GM18909 (cell line): Measurements from ENCODE around the gene CRADD.
"Not testable (repeated sequence)": the region's sequence is repeated elsewhere in the genome, so short reads cannot be mapped to it uniquely, and the experiment has no call there.

ENCODE experiments used
- ATAC-seq: cut with Tn5 transposase; IDR thresholded peaks from one replicate; pipeline ENCODE4 v1.9.1; 2021; ENCODE audit warnings: mild to moderate bottlenecking; ENCODE audit not compliant: unreplicated experiment, poor library complexity

The CRADD gene

DNA sequence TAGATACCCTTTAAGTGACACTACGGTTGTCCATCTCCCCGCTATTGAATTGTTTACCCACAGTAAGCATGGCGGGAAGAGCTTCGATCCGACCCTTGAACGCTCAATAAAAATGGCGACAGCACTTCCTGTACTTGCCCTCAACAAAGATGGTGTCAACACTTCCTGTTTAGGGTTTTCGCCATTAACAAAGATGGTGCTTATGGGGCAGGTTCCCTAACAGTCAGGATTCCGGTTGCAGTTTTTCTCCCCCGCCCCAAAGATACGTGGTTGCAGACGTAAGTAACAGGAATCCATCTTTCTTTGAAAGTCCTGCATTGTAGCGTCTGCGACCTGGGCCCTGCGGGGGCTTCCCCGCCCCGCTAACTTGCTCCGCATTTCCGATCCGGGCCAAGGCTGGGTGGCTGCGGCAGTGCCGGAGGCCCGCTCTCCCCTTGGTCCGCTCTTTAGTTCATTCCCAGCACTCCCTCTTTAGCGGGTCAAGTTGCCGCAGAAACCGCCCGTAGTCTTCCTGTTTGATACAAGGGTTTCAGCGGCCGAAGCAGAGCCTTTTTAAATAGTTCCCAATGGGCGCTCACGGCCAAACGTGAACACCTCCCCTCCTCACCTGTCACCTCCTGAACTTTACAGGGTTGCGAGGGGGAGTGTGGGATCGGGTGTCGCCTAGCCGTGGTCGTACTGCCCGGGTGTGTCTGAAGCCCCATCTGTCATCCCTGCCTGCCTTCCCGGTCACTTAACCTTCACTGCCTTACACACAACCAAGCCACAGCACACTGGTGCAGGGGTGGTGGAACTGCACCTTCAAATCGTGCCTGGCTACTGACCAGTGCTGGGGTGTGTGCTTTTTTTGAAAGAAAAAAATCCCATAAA lies at the start of gene CRADD:
TSS of gene CRADD (plus strand) at position 181 of the 870 bp plus-strand sequence.
- peak; percentile 94 for ATAC-seq

DNA sequence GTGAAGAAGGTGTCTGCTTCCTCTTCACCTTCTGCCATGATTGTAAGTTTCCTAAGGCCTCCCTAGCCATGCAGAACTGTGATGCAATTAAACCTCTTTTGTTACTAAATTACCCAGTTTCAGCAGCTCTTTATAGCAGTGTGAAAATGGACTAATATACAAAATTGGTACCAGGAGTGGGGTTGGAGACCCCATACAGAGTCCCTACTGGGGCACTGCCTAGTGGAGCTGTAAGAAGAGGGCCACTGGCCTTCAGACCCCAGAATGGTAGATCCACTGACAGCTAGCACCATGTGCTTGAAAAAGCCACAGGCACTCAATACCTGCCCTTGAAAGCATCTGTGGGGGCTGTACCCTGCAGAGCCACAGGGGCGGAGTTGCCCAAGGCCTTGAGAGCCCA lies 44.8 kb upstream of the CRADD start:
- no peak for ATAC-seq

DNA sequence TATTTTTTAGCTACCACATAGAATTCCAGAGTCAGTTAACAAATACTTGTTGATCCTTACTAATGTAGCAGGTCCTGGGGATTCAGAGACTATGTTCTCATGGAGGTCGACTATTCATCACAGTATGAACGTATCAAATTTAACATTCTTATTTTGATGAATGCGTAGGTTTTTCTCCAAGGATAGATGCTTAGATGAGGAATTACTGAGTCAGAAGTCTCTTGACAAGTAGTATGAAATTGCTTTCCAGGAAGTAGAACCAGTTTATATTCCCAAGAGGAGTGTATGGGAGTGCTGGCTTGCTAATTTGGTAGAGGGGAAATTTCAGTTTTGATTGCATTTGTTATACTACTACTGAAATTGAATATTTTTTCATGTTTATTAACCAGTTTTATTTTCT lies 42.8 kb upstream of the CRADD start:
- ATAC-seq = no peak

DNA sequence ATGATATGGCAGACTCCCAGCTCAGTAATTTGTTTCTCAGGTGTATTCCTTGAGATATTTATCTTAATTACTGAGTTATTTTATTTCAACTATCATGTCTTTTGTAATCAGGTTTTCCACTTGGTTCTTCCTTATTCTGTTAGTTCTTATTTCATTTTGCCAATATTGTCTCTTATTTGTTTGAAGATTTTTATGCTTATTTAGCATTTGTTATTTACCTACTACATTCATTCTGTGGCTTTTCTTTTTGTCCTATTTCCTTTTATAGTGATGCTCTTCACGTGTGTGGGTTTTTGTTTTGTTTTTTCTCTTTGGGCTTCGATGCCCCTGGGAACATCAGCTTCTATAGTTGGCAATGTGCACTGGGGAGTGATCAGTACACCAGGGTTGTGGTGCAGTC lies 40.5 kb upstream of the CRADD start:
- no peak for ATAC-seq

DNA sequence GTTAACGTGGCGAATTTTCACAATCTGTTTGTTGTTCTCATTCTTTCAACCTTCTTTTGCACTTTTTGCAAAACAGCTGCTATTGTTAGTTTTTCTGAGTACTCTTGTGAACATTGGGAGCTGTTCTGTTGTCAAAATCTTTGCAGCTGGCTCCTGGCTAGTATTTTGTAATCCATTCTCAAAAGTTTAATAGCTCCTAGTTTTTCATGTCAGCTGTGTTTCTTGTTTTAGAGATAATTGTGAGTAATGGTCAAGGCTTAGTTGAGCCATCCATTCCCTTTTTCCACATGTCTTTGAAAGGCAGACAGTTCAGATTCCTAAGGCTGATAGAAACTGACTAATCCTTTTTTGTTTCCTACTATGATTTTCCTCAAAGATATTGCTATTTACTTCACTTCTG lies 39.1 kb upstream of the CRADD start:
- no peak for ATAC-seq

DNA sequence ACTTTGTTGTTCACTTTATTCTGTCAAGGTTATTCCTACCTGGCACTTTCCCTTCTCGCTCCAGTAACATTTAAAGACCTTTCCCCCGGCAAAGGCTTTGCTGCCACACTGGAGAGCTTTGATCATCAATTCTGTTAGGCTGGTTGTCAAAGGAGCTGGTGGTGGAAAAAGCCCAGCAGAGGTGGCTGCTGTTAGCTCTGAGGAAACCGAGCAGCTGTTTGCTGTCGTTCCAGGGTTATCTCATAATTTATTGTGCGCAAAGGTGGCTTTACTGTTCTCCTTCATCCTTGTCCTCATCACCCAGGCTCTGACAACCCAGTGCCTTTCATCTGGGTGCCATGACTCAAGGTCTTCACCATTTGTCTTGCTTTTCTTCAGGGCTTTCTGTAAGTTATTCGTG lies 38.2 kb upstream of the CRADD start:
- ATAC-seq = no peak

DNA sequence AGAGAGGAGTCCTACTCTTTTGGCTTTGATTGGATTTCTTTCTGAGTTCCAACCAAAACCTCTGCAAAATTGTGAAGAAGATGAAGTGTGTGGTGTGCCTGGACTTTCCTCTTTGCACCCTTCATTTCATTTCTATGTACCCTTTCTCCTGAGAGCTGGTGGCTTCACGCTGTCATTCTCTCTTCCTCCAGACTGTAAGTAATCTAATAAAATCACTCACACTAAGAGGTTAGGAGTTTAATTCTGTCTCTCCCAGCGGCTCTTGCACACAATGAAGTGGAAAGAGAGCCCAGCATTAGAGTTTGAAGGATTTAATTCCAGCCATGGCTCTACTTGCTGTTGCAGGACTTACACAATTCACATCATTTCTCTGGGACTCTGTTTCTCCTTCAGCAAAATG lies 37.8 kb upstream of the CRADD start:
- ATAC-seq = no peak

DNA sequence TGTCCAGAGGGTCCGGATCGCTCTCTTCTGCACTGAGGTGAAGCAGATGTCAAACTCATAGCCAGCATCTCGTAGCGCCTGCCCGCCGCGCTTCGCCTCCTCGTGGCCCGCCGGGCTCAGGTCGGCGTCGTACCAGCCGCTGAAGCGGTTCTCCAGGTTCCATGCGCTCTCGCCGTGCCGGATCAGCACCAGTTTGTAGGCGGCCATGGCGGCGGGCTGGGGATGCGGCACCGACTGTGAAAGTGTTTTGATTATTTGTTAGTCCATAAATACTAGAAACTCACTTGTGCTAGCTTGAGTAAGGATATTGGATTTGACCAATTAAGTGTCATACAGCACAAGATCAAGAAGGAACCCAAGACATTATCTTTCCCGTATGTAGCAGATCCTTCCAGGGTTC lies 35.8 kb upstream of the CRADD start:
- ATAC-seq = not testable (repeated sequence)

DNA sequence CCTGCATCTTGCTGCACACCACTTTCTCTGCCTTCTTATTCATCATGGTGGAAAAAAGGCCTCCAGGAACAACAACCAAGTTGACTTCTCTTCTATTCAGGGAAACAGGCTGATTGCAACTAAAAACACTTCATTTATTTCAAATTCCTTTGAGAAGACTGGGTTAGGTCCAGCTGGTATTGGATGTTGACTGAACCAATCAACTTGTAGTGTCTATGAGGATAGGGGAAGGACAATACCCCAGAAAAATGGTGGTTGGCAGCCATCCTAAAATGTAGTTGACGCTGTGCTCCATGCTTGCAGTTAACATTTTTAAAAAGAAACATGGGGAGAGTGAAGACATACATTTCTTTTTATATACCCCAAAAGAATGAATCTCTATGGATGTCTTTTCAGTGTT lies 34.4 kb upstream of the CRADD start:
- no peak for ATAC-seq

DNA sequence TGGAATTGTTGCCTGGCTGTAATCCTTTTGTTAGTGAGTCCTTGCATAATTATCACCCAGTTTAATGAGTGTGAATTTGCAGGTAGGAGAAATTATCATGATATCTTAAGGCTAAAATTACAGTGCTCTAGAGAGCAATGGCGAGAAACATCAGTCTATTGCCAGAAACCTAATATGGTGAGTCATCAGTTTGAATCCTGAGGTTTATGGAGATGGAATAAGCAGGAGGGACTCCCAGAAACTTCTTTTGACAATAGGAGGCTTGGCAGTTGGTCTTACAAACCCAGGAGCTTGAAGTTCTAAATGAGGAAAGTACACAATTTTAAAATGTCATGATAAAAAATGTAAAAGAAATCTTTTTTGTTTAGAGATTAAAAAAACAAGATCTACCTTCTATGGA lies 31.5 kb upstream of the CRADD start:
- no peak for ATAC-seq

DNA sequence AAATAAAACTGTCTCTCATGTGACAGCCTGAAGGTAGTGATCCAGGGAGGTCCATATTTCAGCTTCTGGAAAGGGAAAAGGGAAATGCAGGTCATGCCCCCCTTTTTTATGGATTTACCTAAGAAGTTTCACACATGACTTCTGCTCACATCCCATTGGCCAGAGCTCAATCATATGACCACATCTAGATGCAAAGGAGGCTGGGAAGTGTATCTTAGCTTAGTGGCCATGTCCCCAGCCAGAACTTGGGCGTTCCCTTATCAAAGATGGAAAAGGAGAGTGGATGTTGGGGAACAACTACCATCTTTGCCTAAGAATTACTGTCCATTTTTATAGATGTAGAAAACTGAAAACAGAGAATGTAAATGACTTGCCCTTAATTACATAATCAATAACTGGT lies 26.5 kb upstream of the CRADD start:
- no peak for ATAC-seq

DNA sequence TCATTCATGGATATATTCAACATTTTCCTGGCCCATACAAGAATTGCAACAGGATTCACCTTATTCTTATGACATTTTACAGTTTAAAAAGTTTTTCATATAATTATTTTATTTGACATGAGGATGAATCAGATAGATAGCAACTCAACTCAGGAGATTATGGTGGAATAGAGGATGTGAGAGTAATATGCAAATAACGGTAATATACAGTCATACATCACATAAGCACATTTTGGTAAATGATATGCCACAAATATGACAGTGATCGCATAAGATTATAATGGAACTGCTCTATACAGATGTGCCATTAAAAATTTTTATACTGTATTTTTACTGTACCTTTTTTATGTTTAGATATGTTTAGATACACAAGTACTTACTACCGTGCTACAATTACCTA lies 24.1 kb upstream of the CRADD start:
- peak; percentile 60 for ATAC-seq

DNA sequence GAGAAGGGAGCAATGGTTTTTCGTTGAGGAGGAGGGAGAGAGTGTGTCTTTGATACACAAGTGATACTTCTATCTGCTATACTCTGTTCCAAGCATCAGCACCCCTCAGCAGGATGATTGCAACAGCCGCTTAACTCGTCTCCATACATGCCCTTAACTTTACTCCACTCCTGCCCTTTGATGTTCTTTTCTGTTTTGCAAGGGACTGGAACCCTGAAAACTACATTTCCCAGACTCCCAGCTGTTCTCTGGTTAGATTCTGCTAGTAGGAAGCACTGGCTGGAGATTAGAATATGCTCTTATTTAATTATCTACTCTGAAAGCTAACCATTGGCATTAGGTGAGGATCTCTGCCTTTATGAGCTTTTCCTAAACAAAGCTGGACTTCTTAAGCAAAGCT lies 23.5 kb upstream of the CRADD start:
- no peak for ATAC-seq

DNA sequence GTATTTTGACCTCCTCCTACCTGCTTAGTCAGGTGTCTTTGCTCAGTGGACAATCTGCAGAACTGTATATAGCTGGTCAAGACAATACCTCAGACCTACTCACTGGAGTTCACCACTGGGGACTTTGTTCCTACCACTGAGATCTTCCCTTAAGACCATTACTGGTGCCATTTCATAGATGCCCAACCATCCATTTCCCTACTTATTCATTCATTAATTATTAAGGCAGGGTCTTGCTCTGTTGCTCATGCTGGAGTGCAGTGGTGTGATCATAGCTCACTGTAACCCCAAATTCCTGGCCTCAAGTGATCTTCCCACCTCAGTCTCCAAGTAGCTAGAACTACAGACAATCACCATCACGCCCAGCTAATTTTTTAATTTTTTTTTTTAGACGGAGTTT lies 22.8 kb upstream of the CRADD start:
- ATAC-seq = no peak

DNA sequence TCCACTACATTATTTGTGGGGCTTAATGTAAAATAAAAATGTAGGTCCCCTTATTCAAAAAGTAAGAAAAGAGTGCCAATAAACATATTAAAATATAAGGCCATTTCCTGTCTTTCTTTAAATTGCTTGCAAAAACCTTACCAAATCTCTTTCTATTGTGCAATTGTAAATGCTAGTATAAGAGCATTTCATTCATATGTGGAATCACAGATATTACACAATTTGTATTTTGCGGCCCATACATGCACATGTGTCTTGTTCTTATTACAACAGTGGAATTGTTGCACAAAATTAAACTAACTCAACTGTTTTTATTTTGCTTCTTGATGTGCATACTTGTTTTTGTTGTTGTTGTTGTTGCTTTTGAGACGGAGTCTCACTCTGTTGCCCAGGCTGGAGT lies 20.1 kb upstream of the CRADD start:
- ATAC-seq = no peak

DNA sequence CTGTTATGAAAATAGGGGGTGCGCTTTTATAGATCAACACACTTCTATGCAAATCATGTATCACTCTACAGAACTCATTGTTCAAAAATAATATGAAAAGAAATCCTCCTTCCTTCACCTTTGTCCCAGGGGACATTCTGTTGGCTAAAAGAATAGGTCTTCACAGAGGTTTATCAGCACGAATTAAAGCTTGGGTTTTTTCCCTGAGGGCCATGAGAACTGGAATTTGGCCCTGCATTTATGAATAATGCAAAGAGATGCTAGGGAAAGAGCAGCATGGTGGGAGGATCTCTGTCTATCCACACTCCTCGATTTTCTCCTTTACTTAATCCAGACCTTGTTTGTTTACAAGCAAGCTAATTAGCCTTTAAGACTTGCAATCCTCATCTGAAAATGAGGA lies 16.2 kb upstream of the CRADD start:
- no peak for ATAC-seq

DNA sequence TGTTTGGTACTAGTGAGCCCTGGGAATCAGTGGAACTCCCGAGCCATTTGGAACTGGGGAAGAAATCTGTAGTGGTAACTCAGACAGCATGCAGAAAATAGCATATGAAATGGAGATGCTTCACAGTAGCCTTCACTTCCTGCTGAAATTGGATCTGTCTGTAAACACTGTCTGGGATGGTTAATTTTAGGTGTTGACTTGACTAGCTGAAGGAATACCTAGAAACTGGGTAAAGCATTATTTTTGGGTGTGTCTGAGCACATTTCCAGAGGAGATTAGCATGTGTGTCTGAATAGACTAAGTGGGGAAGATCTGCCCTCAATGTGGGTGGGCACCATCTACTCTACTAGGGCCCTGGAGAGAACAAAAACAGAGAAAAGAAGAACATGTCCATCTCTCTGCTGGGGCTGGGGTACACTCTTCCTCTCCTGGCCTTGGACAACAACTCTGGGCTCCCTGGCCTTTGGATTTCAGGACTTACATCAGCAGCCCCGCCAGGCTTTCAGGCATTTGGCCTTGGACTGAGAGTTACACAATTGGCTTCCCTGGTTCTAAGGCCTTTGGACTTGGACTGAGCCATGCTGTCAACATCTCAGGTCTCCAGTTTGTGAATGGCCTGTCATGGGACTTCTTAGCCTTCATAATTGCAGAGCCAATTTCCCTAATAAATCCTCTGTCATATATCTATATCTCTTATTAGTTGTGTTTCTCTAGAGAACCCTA lies 14.0 kb upstream of the CRADD start:
- ATAC-seq = no peak

DNA sequence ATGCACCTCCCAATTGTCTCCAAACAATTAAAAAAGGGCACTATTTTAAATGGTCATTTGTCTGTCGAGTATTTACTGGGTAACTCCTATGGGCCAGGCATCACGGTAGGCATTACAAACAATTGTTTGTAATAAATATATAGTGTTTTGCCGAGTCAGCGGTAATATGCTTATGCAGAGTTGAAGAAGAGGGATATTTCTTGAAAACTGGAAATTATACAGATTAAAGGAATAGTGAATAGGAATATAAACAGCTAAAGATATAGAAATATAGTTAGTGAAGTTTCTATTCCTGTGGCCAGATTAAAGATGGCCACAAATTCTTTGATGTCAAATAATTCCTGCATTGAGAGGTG lies 13.5 kb upstream of the CRADD start:
- ATAC-seq = no peak

DNA sequence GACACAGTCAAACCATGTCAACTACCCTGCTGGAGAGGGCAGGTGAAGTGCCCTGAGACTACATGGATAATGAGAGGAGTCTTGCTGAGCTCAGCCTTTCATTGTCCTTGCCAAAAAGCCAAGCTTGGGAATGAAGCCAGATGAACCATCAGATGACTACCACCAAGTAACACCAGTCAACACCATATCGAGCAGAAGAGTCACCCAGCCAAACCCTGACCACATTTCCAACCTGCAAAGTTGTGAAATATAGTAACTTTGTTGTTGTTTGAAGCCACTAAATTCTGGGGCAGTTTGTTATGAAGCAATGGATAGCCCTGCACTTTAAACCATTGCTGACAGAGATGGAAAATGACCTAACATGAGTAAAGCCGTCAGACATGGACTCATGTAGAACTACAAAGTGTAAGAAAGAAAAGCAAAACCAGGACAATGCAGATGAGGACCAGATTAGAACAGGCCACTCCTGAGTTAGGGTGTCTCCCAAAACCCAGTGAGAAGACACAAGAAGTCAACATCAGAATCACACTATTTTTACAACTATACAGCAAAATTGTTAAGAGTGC lies 12.5 kb upstream of the CRADD start:
- no peak for ATAC-seq

DNA sequence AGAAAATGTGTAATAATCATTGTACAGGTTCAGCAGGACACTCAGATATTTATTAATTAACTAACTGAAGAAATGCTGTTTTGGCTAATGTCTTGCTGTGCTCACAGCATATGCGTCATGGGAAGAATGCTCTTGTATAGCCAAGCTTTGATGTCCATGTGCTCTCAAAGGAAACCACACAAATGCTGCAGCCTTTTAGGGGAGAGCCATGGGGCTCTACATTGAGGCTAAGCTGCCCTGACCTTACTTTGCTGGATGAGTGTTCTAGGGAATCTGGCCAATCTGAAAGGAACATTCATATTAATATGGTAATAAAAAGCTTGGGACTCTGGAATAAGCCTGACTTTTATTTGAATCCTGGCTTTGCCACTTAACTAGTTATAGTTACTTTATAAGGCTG lies 9.5 kb upstream of the CRADD start:
- ATAC-seq = no peak

DNA sequence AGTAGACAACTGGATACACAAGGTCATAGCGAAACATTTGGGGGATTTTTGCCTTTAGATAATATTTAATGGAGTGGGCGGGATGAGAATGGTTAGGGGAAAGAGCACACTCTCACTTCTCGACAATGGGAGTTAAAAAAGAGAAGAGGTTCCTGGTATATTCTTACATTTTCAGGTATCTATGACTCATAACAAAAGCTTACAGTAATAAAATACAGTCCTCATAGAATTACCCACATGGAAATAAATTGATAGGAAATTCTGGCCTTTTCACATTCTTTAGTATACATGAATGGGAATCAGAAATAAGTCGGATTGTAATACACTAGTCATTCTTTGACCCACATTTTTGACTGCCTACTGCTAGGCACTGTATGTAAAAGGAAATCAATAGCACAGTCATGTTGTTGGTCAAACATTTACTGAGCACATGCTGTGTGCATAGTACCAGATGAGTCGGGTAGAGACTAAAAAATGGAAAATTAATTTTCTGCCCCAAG lies 8.2 kb upstream of the CRADD start:
- ATAC-seq = peak; percentile 84
